HCT116 (cell line): ENCODE results near the gene ZGPAT. TPM values are rescaled to one million over a fixed set of nuclear protein-coding genes. Genes with fewer than 3 reads are reported as not detected.
A peak's percentile ranks its signal among the peaks of the same experiment; 100 is the strongest.

Experiments used
- ATAC-seq: fragments of 200-7000 bp; cut with Tn5 transposase; 2 replicates; pipeline ENCODE4 v1.9.1; 2020; ENCODE audit warnings: mild to moderate bottlenecking, moderate library complexity
- BruUV-seq: library from RNA; stranded (reverse); fragments of 400-500 nt; replicated peaks from 2 replicates; lab custom pipeline; 2021; lab: Mats Ljungman, UMichigan
- CTCF ChIA-PET: fragments of 300-600 bp; sonication (Branson Sonifier 250); formaldehyde crosslinking; loops from one replicate; lab custom pipeline; 2021; ENCODE audit warnings: antibody characterized with exemption; lab: Charles Lee
- POLR2A ChIA-PET: fragments of 300-600, 350-600 bp; sonication (Branson Sonifier 250); formaldehyde crosslinking; loops from one replicate; lab custom pipeline; 2021; ENCODE audit warnings: antibody characterized with exemption; lab: Charles Lee
- RAD21 ChIA-PET, 2 experiments: fragments of 300-600 bp; sonication (Branson Sonifier 250); formaldehyde crosslinking; loops; one replicate each; lab custom pipeline; 2023; ENCODE audit warnings: low total read pairs in 2 of 2; ENCODE audit not compliant: uncharacterized antibody in 2 of 2, unreplicated experiment in 2 of 2, low non-redundant PET in 1 of 2; lab: Charles Lee
- DNase-seq: peaks from one replicate; pipeline ENCODE4 v3.0.0-alpha.2; 2010; ENCODE audit warnings: low read depth, low spot score
- H2AFZ ChIP-seq: fragments of 200-600 bp; shearing (Covaris generic), sonication (generic); 2 replicates; pipeline ENCODE4 v1.6.1; 2017; ENCODE audit warnings: low read depth, mixed run types, mixed read lengths, antibody characterized with exemption, low read length; ENCODE audit not compliant: poor library complexity, severe bottlenecking
- H3K27ac ChIP-seq: 2 replicates; pipeline ENCODE4 v1.5.1; 2012; ENCODE audit warnings: low read depth, low read length
- H3K27me3 ChIP-seq: fragments of 200-600 bp; sonication (generic); 2 replicates; pipeline ENCODE4 v1.6.1; 2016; ENCODE audit warnings: mixed run types, low read length, mixed read lengths; ENCODE audit not compliant: insufficient read depth
- H3K36me3 ChIP-seq, 2 experiments: fragments of 200-500 bp in 1 of 2; fragments of 200-600 bp in 1 of 2; sonication (Bioruptor generic) in 1 of 2; sonication (generic) in 1 of 2; 2 replicates each; pipeline versions ENCODE4 v1.5.1 to v1.6.1; 2014 to 2016; ENCODE audit warnings: low read length in 2 of 2, inconsistent platforms in 1 of 2, mixed read lengths in 1 of 2, mixed run types in 1 of 2; ENCODE audit not compliant: insufficient read depth in 2 of 2, control insufficient read depth in 1 of 2
- H3K4me1 ChIP-seq, 2 experiments: fragments of 200-600 bp in 1 of 2; sonication (generic) in 1 of 2; 2 replicates each; pipeline versions ENCODE4 v1.5.1 to v1.6.1; 2012 to 2017; ENCODE audit warnings: low read length in 2 of 2, inconsistent platforms in 1 of 2, mild to moderate bottlenecking in 1 of 2, mixed read lengths in 1 of 2, mixed run types in 1 of 2, moderate library complexity in 1 of 2; ENCODE audit not compliant: insufficient read depth in 2 of 2, control insufficient read depth in 1 of 2
- H3K4me2 ChIP-seq: fragments of 200-600 bp; sonication (generic); 2 replicates; pipeline ENCODE4 v1.6.1; 2017; ENCODE audit warnings: mixed run types, low read length, mixed read lengths
- H3K4me3 ChIP-seq, 2 experiments: fragments of 200-600 bp in 1 of 2; sonication (generic) in 1 of 2; replicated peaks in 1 of 2; 2 replicates each; pipeline ENCODE4 v1.5.1; 2011 to 2016; ENCODE audit warnings: low read length in 2 of 2, control low read depth in 1 of 2, low read depth in 1 of 2, mild to moderate bottlenecking in 1 of 2, mixed read lengths in 1 of 2, mixed run types in 1 of 2
- H3K79me2 ChIP-seq: fragments of 200-600 bp; sonication (generic); 2 replicates; pipeline ENCODE4 v1.6.1; 2017; ENCODE audit warnings: mild to moderate bottlenecking, mixed run types, low read length, moderate library complexity, mixed read lengths; ENCODE audit not compliant: insufficient read depth
- H3K9ac ChIP-seq: fragments of 200-600 bp; sonication (generic); 2 replicates; pipeline ENCODE4 v1.6.1; 2016; ENCODE audit warnings: low read length, mixed read lengths
- H3K9me2 ChIP-seq: fragments of 200-600 bp; sonication (generic), shearing (Covaris generic); 2 replicates; pipeline ENCODE4 v1.6.1; 2017; ENCODE audit warnings: mixed run types, mild to moderate bottlenecking, moderate library complexity; ENCODE audit not compliant: insufficient read depth
- H3K9me3 ChIP-seq, 2 experiments: fragments of 200-500 bp in 1 of 2; fragments of 200-600 bp in 1 of 2; sonication (Bioruptor generic) in 1 of 2; sonication (generic) in 1 of 2; 2 replicates each; pipeline ENCODE4 v1.6.1; 2014 to 2017; ENCODE audit warnings: low read length in 2 of 2, mixed read lengths in 2 of 2, inconsistent platforms in 1 of 2, low read depth in 1 of 2, mild to moderate bottlenecking in 1 of 2, mixed run types in 1 of 2, moderate library complexity in 1 of 2; ENCODE audit not compliant: control insufficient read depth in 1 of 2, insufficient read depth in 1 of 2
- H4K20me1 ChIP-seq: fragments of 200-600 bp; sonication (generic), shearing (Covaris generic); 2 replicates; pipeline ENCODE4 v1.6.1; 2017; ENCODE audit warnings: mixed run types, mild to moderate bottlenecking, moderate library complexity; ENCODE audit not compliant: insufficient read depth
- CTCF ChIP-seq, 3 experiments: fragments of 200-600 bp in 1 of 3; sonication (generic) in 1 of 3; IDR thresholded peaks in 2 of 3; conservative IDR thresholded peaks in 1 of 3; 2 replicates each; pipeline ENCODE4 v1.5.1; 2012 to 2017; ENCODE audit warnings: low read depth in 2 of 3, low read length in 2 of 3, antibody characterized with exemption in 1 of 3, borderline replicate concordance in 1 of 3, control low read depth in 1 of 3, mild to moderate bottlenecking in 1 of 3, mixed read lengths in 1 of 3, mixed run types in 1 of 3, moderate library complexity in 1 of 3; ENCODE audit not compliant: insufficient read depth in 1 of 3
- FOSL1 ChIP-seq: IDR thresholded peaks from 2 replicates; pipeline ENCODE4 v1.6.1; 2012; ENCODE audit warnings: low read depth
- POLR2A ChIP-seq: IDR thresholded peaks from 2 replicates; pipeline ENCODE4 v1.7.0; 2011; ENCODE audit warnings: borderline replicate concordance; ENCODE audit not compliant: insufficient read depth, insufficient read length; ENCODE audit errors: extremely low read depth
- RAD21 ChIP-seq: IDR thresholded peaks from 2 replicates; pipeline ENCODE4 v1.6.1; 2012; ENCODE audit warnings: low read depth, mild to moderate bottlenecking
- SIN3A ChIP-seq: IDR thresholded peaks from 2 replicates; pipeline ENCODE4 v1.6.1; 2012; ENCODE audit warnings: low read depth
- SP1 ChIP-seq: IDR thresholded peaks from 2 replicates; pipeline ENCODE4 v1.6.1; 2012; ENCODE audit warnings: low read depth
- TCF7L2 ChIP-seq: IDR thresholded peaks from 2 replicates; pipeline ENCODE4 v1.7.0; 2011; ENCODE audit warnings: borderline replicate concordance, inconsistent platforms; ENCODE audit not compliant: insufficient read depth, insufficient read length; ENCODE audit errors: extremely low read depth
- ZBTB33 ChIP-seq: IDR thresholded peaks from 2 replicates; pipeline ENCODE4 v1.6.1; 2011; ENCODE audit warnings: mild to moderate bottlenecking, low read length, moderate library complexity; ENCODE audit not compliant: insufficient replicate concordance; ENCODE audit errors: extremely low read depth
- ZNF274 ChIP-seq: fragments of 200-500 bp; sonication (Bioruptor generic); IDR thresholded peaks from 2 replicates; pipeline ENCODE4 v1.6.1; 2014; ENCODE audit warnings: mild to moderate bottlenecking, low read depth, low read length, inconsistent platforms
- intact Hi-C: fragments of 100-400 bp; cut with micrococcal nuclease; formaldehyde crosslinking; loops from 2 replicates; pipeline ENCODE4 v1.10.0; 2022
- total RNA-seq: library from RNA; stranded (reverse); gene quantifications from one replicate; pipeline ENCODE4 v1.2.1, GENCODE V29; 2021; ENCODE audit not compliant: unreplicated experiment
- TF ChIP-seq, protein P1 (sequence below): IDR thresholded peaks from 2 replicates; pipeline ENCODE4 v1.6.1; 2012

ZGPAT gene
- total RNA-seq, 1 experiment from 2014 or later: 30.6 TPM

GRCh38 chr20:63778857-63779256 lies 71.0 kb downstream of the ZGPAT start:
- ATAC-seq (no peak), DNase-seq (no peak)
- no peak overlapping the region for H2AFZ ChIP-seq
- no peak overlapping the region for H3K27ac ChIP-seq
- no peaks in the 10 kb centered on the region for H3K27me3 ChIP-seq
- CTCF ChIA-PET: no interaction called here
- H3K36me3 ChIP-seq: no peaks in the 10 kb centered on the region
- no TSS peak for BruUV-seq
- intact Hi-C loops: no loop called here
- TF ChIP-seq, protein P1, sequence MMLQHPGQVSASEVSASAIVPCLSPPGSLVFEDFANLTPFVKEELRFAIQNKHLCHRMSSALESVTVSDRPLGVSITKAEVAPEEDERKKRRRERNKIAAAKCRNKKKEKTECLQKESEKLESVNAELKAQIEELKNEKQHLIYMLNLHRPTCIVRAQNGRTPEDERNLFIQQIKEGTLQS: no peak
- TF ChIP-seq TCF7L2: no peak
- TF ChIP-seq CTCF (IDR thresholded peaks at IDR 0.05 in 2 of 3, conservative IDR thresholded peaks at IDR 0.05 in 1 of 3; ENCODE audit: borderline replicate concordance in 1 of 3, insufficient read depth in 1 of 3, low read depth in 2 of 3, low read length in 2 of 3): peak in 1 of 3 experiments; percentile 5; a peak in 1 of 6 replicates
- peaks cover 29 to 36% of the 10 kb centered on the region in 2 experiments for H3K4me1 ChIP-seq
- POLR2A ChIA-PET: interaction anchor here (0.6 kb wide), 1 partner anchor 137 kb away, joined by 5 read pairs; no protein-coding TSS in a partner anchor
- no peaks in the 10 kb centered on the region for H3K9me3 ChIP-seq
- no peaks in the 10 kb centered on the region for H4K20me1 ChIP-seq
- H3K79me2 ChIP-seq: no peaks in the 10 kb centered on the region
- H3K9me2 ChIP-seq: no peaks in the 10 kb centered on the region
- H3K4me2 ChIP-seq: peak overlapping the region; percentile 51
- RAD21 ChIA-PET: interaction anchor here in 1 of 2 experiments (0.7 kb wide), 1 partner anchor 123 kb away, joined by 4 read pairs; no protein-coding TSS in a partner anchor
- no peak overlapping the region for H3K9ac ChIP-seq
- no peak overlapping the region for H3K4me3 ChIP-seq

DNA sequence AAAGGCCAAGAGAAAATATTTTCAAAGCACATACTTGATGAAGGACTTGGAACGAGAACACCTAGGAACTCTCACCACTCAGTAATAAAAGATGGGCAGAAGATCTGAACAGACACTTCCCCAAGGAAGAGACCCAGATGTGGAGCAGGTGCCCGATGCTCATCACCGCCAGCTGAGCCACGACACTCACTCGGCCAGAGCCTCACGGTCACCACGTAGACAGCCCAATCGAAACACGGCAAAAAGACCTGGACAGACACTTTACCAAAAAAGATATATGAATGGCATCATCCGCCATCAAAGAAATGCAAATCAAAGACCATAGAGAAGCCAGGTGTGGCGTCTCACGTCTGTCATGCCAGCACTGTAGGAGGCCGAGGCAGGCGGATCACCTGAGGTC lies 73.3 kb downstream of the ZGPAT start:
- ChIA-PET CTCF (no interaction called here), RAD21 (no interaction called here), POLR2A (no interaction called here)
- Histone ChIP-seq H3K36me3 (no peaks in the 10 kb centered on the region), H3K4me2 (peak overlapping the region; percentile 60), H3K9me2 (no peaks in the 10 kb centered on the region), H3K4me3 (0 out of 4 replicates have a peak overlapping the region, but pooled peaks of 1 of the 2 experiments have one; percentile 11), H3K9me3 (no peaks in the 10 kb centered on the region), H3K79me2 (no peaks in the 10 kb centered on the region), H4K20me1 (no peaks in the 10 kb centered on the region), H3K27me3 (no peaks in the 10 kb centered on the region), H3K27ac (peak overlapping the region; percentile 52), H3K4me1 (peaks cover 29 to 36% of the 10 kb centered on the region in 2 experiments), H2AFZ (no peak overlapping the region), H3K9ac (no peak overlapping the region; the same call in 1 of the 2 replicates)
- DNase-seq (no peak), ATAC-seq (no peak)
- intact Hi-C loops: loop anchor here (10.0 kb wide), 1 partner anchor 194 kb away; the partner anchor contains the start of gene SAMD10
- BruUV-seq: no TSS peak
- TF ChIP-seq POLR2A (no peak), ZBTB33 (no peak), FOSL1 (no peak), ZNF274 (no peak), SIN3A (no peak), RAD21 (no peak), SP1 (no peak), TCF7L2 (no peak)
- TF ChIP-seq, protein P1: no peak
